ENCODE measurements around the gene ATP1A2.

The ATP1A2 gene

DNA sequence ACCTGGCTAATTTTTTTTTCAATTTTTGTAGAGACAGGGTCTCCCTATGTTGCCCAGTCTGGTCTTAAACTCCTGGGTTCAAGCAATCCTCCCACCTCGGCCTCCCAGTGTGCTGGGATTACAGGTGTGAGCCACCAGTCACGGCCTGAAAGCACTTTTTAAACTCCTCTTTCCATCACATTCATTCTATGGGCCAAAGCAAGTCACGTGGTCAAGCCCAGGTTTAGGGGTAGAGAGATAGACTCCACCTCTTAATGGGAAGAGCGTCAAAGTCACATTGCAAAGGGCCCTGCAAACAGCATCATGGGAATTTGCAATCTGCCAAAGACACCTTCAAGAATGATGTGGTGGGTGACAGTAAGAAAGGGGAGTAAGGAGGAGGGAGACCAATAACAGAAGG is 43.0 kb downstream of the ATP1A2 start:
- Mint-ChIP-seq H3K4me3 (no peak overlapping the region), H3K9me3 (no peaks in the 10 kb centered on the region), H3K27ac (no peak overlapping the region), H3K36me3 (no peaks in the 10 kb centered on the region), H3K4me1 (no peaks in the 10 kb centered on the region)
- ATAC-seq = no peak
- no peak for DNase-seq (ENCODE audit: low spot score in 2 of 2)

DNA sequence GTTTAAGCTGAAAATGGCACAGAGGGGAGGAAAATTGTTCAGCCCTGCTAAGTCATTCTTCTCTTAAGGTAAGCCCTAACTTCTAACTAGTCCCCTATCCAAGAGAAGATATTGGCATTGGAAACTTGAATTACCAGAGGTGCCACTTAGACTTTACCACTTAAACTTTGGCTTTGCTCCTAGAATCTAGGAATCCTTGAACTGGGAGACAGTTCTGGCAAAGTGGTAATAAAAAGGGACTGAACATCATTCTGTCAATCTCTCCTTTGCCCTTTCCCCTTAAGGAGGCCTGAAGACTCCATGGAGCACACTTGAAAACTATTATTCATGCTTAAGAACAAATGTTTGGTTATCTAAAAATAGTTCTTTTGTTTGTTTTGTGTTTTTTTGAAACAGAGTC is 44.3 kb downstream of the ATP1A2 start:
- Mint-ChIP-seq H3K4me3 (no peak overlapping the region), H3K36me3 (no peaks in the 10 kb centered on the region), H3K27ac (no peak overlapping the region), H3K4me1 (no peaks in the 10 kb centered on the region), H3K9me3 (no peaks in the 10 kb centered on the region)
- no peak for ATAC-seq
- DNase-seq (ENCODE audit: low spot score in 2 of 2) = no peak

DNA sequence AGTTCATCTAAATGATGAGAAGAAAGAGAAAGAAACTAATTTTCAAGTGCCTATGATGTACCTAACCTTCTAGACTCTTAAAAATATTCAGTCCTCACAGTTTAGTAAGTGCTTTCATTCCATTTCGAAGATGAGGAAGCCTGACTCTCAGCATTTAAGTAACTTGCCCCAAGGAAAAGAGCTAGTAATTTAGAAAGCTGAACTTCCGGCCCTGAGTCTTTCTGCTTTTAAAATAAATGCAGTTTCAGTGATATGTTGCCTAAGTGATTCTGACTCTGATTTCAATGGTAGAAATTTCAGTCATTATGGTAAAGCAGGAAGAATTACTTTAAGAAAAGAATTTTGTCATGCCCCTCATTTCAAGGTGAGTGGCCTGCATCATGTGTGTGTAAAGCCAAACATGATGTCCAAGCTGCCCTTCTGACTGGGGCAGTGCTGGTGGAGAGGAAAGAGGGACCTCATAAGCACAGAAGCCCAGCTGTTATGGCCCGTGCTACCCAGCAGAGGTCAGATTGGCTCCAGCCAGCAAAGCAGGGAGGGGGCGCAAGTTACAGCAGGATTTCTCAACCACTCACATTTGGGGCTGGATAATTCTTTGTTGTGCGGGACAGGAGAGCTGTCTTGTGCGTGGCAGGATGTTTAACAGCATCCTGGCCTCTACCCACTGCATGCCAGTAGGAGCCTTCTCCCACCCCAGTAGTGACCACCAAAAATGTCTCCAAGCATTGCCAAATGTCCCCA is 46.6 kb downstream of the ATP1A2 start:
- no peaks in the 10 kb centered on the region for H3K36me3 Mint-ChIP-seq
- H3K4me1 Mint-ChIP-seq = peaks cover 7% of the 10 kb centered on the region
- no peak overlapping the region for H3K4me3 Mint-ChIP-seq
- ATAC-seq = peak; percentile 24
- DNase-seq (ENCODE audit: low spot score in 2 of 2) = no peak
- no peaks in the 10 kb centered on the region for H3K9me3 Mint-ChIP-seq
- H3K27ac Mint-ChIP-seq = peak overlapping the region; percentile 29

DNA sequence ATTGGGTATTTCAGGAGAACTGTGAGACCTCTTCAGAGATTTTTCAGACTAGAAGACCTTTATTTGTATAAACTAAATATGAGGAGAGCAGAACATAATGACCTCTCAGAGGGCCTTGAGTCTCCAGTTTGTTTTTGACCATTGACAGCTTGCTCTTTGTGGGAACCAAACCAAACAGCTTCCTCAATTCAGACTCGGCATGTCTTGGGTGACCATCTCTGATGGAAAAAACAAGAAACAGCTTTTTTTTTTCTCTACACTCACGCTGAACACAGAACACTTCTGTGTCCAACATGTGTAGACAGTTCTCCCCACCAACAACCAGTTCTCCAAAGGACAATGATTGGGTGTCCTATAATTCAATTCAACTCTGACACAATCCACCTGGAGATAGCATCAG is 47.4 kb downstream of the ATP1A2 start:
- Mint-ChIP-seq H3K4me1 (peaks cover 7% of the 10 kb centered on the region), H3K36me3 (no peaks in the 10 kb centered on the region), H3K4me3 (no peak overlapping the region), H3K9me3 (no peaks in the 10 kb centered on the region), H3K27ac (no peak overlapping the region)
- DNase-seq (ENCODE audit: low spot score in 2 of 2) (no peak), ATAC-seq (no peak)

DNA sequence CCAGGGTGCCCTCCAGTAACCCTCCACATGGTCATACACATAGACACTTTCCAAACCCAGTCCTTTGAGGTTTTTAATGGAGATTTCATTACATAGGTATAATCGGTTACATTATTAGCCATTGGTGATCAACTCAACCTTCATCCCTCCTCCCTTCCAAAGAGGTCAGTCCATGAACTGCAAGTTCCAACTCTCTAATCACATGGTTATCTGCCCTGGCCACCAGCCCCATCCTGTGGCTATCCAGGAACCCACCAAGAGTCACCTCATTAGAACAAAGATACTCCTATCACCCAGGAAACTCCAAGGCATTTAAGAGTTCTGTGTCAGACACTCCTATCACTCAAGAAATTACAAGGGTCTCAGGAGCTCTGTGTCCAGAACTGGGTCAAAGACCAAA is 48.1 kb downstream of the ATP1A2 start:
- peaks cover 7% of the 10 kb centered on the region for H3K4me1 Mint-ChIP-seq
- no peaks in the 10 kb centered on the region for H3K9me3 Mint-ChIP-seq
- H3K27ac Mint-ChIP-seq = no peak overlapping the region
- H3K36me3 Mint-ChIP-seq = no peaks in the 10 kb centered on the region
- DNase-seq (ENCODE audit: low spot score in 2 of 2) = no peak
- H3K4me3 Mint-ChIP-seq = no peak overlapping the region
- no peak for ATAC-seq

DNA sequence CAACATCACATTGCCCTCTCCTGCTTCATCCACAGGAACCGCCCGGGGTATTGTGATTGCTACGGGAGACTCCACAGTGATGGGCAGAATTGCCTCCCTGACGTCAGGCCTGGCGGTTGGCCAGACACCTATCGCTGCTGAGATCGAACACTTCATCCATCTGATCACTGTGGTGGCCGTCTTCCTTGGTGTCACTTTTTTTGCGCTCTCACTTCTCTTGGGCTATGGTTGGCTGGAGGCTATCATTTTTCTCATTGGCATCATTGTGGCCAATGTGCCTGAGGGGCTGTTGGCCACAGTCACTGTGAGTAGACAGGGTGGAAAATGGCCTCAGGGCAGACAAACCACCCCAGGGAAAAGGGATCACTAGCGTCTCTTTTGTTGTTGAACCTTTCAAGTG is 48.6 kb downstream of the ATP1A2 start:
- Mint-ChIP-seq H3K27ac (no peak overlapping the region), H3K4me1 (peaks cover 10% of the 10 kb centered on the region), H3K9me3 (no peaks in the 10 kb centered on the region), H3K4me3 (no peak overlapping the region), H3K36me3 (no peaks in the 10 kb centered on the region)
- ATAC-seq = no peak
- no peak for DNase-seq (ENCODE audit: low spot score in 2 of 2)

DNA sequence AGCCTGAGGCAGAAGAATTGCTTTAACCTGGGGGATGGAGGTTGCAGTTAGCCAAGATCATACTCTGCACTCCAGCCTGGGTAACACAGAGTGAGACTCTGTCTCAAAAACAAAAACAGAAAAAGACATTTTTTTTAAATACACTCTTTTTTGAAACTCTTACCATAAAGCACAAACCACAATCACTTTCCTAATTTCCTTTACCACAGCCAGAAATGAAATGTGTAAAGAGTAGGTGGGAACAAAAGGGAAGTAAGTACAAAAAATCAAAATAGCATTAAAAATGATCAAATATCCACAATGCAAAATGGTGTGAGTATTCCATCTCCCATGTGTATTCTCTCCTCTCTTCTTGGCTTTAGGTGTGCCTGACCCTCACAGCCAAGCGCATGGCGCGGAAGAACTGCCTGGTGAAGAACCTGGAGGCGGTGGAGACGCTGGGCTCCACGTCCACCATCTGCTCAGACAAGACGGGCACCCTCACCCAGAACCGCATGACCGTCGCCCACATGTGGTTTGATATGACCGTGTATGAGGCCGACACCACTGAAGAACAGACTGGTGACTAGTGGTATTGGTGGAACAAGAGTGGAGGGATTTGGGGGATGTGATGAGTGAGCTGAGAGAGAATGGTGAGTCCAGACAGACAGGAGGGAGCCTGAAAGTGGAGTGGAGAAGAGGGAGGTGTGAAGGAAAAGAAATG is 50.8 kb downstream of the ATP1A2 start:
- Mint-ChIP-seq H3K36me3 (no peaks in the 10 kb centered on the region), H3K4me1 (peaks cover 19% of the 10 kb centered on the region), H3K9me3 (no peaks in the 10 kb centered on the region), H3K4me3 (no peak overlapping the region), H3K27ac (no peak overlapping the region)
- no peak for ATAC-seq
- no peak for DNase-seq (ENCODE audit: low spot score in 2 of 2)

DNA sequence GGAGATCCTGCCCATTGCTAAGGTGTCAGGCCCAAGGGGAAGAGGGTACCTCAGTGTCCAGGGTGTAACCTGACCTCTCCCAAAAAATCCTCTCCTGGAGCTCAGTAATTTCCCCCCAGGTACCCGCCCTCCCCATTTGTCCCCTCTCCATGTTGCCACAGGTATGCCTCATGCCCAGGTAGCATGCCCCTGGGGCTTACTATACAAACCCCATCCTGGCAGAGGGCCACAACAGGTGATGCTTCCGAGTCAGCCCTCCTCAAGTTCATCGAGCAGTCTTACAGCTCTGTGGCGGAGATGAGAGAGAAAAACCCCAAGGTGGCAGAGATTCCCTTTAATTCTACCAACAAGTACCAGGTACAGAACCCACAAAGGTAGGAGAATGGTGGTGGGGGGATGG is 51.5 kb downstream of the ATP1A2 start:
- ATAC-seq (no peak), DNase-seq (ENCODE audit: low spot score in 2 of 2) (no peak)
- no peaks in the 10 kb centered on the region for H3K9me3 Mint-ChIP-seq

DNA sequence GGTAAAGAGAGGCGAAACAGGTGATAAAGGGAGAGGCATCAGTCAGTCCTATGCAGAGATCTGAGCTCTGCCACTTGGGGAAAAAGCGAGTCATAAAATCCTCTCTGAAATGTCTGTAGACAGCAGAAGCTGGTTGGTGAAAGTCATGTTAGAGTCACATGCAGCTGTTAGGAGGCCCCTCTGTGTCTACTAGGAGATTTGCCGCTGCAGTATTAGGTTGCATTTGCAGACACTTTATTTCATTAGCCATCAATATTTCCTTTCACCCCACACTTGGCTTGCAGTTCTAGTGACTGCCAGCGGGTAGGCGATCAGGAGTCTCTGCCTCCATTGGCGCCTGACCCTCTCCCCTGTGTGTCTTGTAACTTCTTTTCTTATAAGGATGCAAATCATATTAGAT is 52.0 kb downstream of the ATP1A2 start:
- no peak overlapping the region for H3K4me3 Mint-ChIP-seq
- DNase-seq (ENCODE audit: low spot score in 2 of 2) (no peak), ATAC-seq (peak; percentile 65)

More for the DNA sequence above, 51.5 kb downstream of the ATP1A2 start:
- Mint-ChIP-seq H3K4me3 (no peak overlapping the region), H3K36me3 (no peaks in the 10 kb centered on the region), H3K4me1 (peaks cover 19% of the 10 kb centered on the region), H3K27ac (no peak overlapping the region)

DNA sequence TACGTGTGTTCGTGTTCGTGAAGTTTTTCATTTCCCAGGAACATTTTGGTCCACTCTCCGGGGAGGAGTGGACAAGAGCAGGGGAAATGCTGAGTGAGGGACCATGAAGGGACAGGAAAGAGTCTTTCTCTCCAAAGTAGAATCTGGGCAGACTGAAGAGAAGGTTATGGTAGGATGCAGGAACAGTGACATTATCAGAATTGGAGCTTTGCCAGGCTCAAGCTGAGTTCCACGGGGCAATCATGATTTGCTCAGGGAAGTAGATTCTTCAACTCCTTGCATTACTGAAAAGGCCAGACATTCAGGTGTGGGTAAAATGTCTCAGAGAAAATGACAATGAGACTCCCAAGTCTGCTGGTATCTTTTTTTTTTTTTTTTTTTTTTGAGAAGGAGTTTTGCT is 52.5 kb downstream of the ATP1A2 start:
- Mint-ChIP-seq H3K27ac (no peak overlapping the region), H3K4me1 (peaks cover 19% of the 10 kb centered on the region), H3K4me3 (no peak overlapping the region), H3K9me3 (no peaks in the 10 kb centered on the region), H3K36me3 (no peaks in the 10 kb centered on the region)
- no peak for DNase-seq (ENCODE audit: low spot score in 2 of 2)
- ATAC-seq = no peak

More for the DNA sequence above, 52.0 kb downstream of the ATP1A2 start:
- Mint-ChIP-seq H3K36me3 (no peaks in the 10 kb centered on the region), H3K4me1 (peaks cover 19% of the 10 kb centered on the region), H3K9me3 (no peaks in the 10 kb centered on the region), H3K27ac (no peak overlapping the region)

DNA sequence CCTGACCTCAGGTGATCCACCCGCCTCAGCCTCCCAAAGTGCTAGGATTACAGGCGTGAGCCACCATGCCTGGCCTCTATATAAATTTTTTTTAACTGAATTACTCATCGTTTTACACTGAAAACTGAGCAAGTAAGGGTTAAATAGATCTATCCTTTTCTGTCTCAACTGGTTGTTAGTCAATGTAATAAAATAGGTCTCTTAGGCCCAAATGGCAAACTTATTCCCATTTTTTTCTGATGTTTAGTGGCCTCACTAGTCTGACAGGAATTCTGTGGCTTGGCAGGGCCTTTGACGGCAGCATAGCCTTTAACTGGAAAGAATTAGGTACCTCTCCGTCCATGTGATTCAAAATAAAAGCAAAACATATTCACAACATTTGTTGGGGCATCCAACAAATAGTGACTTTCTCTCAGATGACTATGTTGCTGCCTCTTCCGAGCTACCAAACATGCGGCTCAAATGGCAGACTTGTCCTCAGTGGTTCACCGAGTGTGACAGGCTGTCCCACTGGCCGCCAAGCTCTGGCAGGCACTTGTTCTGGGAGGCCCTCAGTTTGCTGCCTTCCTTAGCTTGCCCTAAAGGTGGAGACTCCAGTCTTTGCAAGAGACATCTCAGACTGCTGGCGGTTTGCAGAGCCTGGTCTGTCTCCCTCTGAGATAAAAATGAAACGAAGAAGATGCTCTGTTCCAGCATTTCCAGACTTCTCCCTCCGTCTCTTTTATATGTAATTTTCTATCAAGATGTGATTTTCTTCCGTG is 53.2 kb downstream of the ATP1A2 start:
- Mint-ChIP-seq H3K4me3 (no peak overlapping the region), H3K27ac (no peak overlapping the region)
- DNase-seq (ENCODE audit: low spot score in 2 of 2) = no peak

DNA sequence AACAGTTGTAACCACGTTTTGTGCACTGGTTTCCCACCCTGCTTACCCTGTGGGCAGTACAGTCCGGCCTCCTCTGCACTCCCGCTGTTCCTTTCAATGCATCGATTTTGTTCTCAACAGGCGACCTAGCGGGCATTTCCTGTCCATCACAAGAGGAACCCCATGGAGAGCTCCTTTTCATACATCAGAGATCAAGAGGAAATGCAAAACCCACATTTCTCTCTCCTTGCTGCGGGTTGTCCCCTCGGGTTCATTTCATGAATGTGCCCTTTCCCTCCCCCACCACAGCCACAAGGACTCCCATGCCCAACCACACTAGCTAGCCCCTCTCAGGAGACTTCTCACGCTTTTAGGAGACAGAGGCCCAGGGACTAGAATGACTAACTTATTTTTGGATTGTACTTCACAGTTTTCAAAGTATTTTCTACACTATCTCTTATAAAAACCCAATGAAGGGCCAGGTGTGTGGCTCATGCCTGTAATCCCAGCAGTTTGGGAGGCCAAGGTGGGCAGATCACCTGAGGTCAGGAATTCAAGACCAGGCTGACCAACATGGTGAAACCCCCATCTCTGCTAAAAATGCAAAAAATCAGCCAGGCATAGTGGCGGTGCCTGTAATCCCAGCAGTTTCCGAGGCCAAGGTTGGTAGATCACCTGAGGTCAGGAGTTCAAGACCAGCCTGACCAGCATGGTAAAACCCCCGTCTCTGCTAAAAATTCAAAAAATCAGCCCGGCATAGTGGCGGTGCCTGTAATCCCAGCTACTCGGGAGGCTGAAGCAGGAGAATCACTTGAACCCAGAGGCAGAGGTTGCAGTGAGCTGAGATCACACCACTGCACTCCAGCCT is 54.2 kb downstream of the ATP1A2 start:
- ATAC-seq = peak; percentile 86
- Mint-ChIP-seq H3K36me3 (no peaks in the 10 kb centered on the region), H3K4me3 (no peak overlapping the region), H3K4me1 (peaks cover 19% of the 10 kb centered on the region), H3K9me3 (no peaks in the 10 kb centered on the region), H3K27ac (peak overlapping the region; percentile 35)
- DNase-seq (ENCODE audit: low spot score in 2 of 2) = peak in 1 of 2 donors; percentile 67

More for the DNA sequence above, 53.2 kb downstream of the ATP1A2 start:
- Mint-ChIP-seq H3K4me1 (peaks cover 19% of the 10 kb centered on the region), H3K9me3 (no peaks in the 10 kb centered on the region), H3K36me3 (no peaks in the 10 kb centered on the region)
- no peak for ATAC-seq

DNA sequence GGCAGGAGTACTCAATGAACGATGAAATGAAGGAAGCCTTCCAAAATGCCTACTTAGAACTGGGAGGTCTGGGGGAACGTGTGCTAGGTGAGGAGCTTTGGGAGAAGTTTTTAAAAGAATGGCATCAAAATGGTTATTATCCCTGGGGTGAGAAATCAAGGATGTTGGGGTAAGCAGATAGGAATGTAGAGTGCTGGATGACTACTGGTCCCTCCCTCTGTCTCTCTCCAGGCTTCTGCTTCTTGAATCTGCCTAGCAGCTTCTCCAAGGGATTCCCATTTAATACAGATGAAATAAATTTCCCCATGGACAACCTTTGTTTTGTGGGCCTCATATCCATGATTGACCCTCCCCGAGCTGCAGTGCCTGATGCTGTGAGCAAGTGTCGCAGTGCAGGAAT is 55.8 kb downstream of the ATP1A2 start:
- no peak for ATAC-seq
- H3K4me3 Mint-ChIP-seq = no peak overlapping the region
- no peaks in the 10 kb centered on the region for H3K36me3 Mint-ChIP-seq
- no peak for DNase-seq (ENCODE audit: low spot score in 2 of 2)
- no peak overlapping the region for H3K27ac Mint-ChIP-seq
- H3K4me1 Mint-ChIP-seq = peaks cover 18% of the 10 kb centered on the region
- H3K9me3 Mint-ChIP-seq = no peaks in the 10 kb centered on the region

DNA sequence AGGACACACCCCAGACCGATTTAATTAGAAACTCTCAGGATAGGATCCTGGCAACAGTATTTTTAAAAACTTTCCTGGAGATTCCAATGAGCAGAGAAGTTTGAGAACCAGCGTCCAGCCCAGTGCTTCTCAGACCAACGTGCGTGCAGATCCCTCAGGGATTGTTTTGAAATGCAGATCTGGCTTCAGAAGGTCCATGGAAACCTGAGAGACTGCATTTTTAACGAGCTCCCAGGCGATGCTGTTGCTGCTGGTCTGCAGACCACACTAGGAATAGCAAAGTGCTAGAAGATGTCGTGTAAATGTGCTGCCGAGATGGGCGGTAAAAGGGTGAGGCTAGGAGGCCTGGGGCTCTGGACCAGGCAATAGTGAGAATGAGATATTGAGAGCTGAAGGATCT is 56.4 kb downstream of the ATP1A2 start:
- Mint-ChIP-seq H3K4me1 (peaks cover 12% of the 10 kb centered on the region), H3K4me3 (no peak overlapping the region), H3K9me3 (no peaks in the 10 kb centered on the region), H3K27ac (no peak overlapping the region), H3K36me3 (no peaks in the 10 kb centered on the region)
- no peak for ATAC-seq
- no peak for DNase-seq (ENCODE audit: low spot score in 2 of 2)

DNA sequence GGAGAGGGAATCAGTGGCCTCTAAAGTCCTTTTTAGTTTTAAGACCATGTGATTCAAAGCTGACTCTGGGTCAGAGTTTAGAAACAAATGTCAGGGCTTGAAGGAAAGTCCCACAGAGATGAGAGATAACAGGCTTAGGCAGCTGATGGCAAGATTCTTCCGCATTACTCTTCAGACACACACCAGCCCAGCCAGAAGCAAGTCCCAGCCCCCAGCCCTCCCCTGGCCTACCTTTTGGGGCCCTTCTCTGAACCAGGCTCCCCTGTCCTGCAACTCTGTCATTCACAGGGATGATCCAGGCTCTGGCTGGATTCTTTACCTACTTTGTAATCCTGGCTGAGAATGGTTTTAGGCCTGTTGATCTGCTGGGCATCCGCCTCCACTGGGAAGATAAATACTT is 61.7 kb downstream of the ATP1A2 start:
- no peak for ATAC-seq
- Mint-ChIP-seq H3K27ac (no peak overlapping the region), H3K4me1 (no peaks in the 10 kb centered on the region), H3K36me3 (no peaks in the 10 kb centered on the region), H3K4me3 (no peak overlapping the region), H3K9me3 (no peaks in the 10 kb centered on the region)
- DNase-seq (ENCODE audit: low spot score in 2 of 2) = no peak

All from stimulated activated effector memory CD8-positive, alpha-beta T cell treated with anti-CD3 and anti-CD28 coated beads, Interleukin-12 subunit alpha, Interleukin-12 subunit beta, amount 100 ng/mL, for 72 hours (primary cell).